LNCaP clone FGC (cell line): Measurements from ENCODE around the gene SLC22A16.
"Not testable (repeated sequence)": the region's sequence is repeated elsewhere in the genome, so short reads cannot be mapped to it uniquely, and the experiment has no call there.

Experiments used
- DNase-seq: peaks from one replicate; pipeline ENCODE4 v3.0.0-alpha.2; 2011; ENCODE audit warnings: low read depth
- H3K4me3 ChIP-seq: 2 replicates; pipeline ENCODE4 v1.5.1; 2011; ENCODE audit warnings: mild to moderate bottlenecking, low read depth, low read length, control low read depth
- CTCF ChIP-seq: IDR thresholded peaks from 2 replicates; pipeline ENCODE4 v1.5.1; 2012; ENCODE audit warnings: mild to moderate bottlenecking; ENCODE audit not compliant: control insufficient read depth, insufficient read depth; ENCODE audit errors: extremely low read depth

Gene SLC22A16

GRCh38 chr6:110509617-110510241 is 33.3 kb upstream of the SLC22A16 start:
- DNase-seq = no peak
- TF ChIP-seq CTCF = no peak
- no peak overlapping the region for H3K4me3 ChIP-seq

- not testable (repeated sequence) for DNase-seq, H3K4me3 ChIP-seq
These were observed 28.5 kb upstream of the SLC22A16 start for GRCh38 chr6:110504891-110505290.

- no peak for DNase-seq
- H3K4me3 ChIP-seq = no peak overlapping the region
- TF ChIP-seq CTCF = no peak
These were observed 19.5 kb upstream of the SLC22A16 start for GRCh38 chr6:110495949-110496348.

- DNase-seq = no peak
- no peak overlapping the region for H3K4me3 ChIP-seq
- TF ChIP-seq CTCF = no peak
These were observed 16.9 kb upstream of the SLC22A16 start for GRCh38 chr6:110493253-110493800.

- no peak for DNase-seq
- H3K4me3 ChIP-seq = no peak overlapping the region
- no peak for TF ChIP-seq CTCF
These were observed 16.2 kb upstream of the SLC22A16 start for GRCh38 chr6:110492584-110492983.

- peak; percentile 35 for DNase-seq
- H3K4me3 ChIP-seq = no peak overlapping the region
- TF ChIP-seq CTCF = no peak
These were observed 15.4 kb upstream of the SLC22A16 start for GRCh38 chr6:110491644-110492317.

GRCh38 chr6:110491299-110491643 is 14.9 kb upstream of the SLC22A16 start:
- DNase-seq = no peak
- no peak for TF ChIP-seq CTCF
- H3K4me3 ChIP-seq = no peak overlapping the region
